Osteoblast (primary cell): Measurements from ENCODE around the gene KRT6C. TPM values are rescaled to one million over a fixed set of nuclear protein-coding genes. Genes with fewer than 3 reads are reported as not detected.

Source experiments
- DNase-seq: peaks from one replicate; pipeline ENCODE4 v3.0.0; 2011; ENCODE audit warnings: low spot score, mixed read lengths; ENCODE audit not compliant: insufficient read length; ENCODE audit errors: missing footprints
- H2AFZ ChIP-seq: 2 replicates; pipeline ENCODE4 v1.6.0; 2011; ENCODE audit warnings: mild to moderate bottlenecking, low read length
- H3K27ac ChIP-seq: 2 replicates; pipeline ENCODE4 v1.5.1; 2011; ENCODE audit warnings: mild to moderate bottlenecking, low read depth, low read length, moderate library complexity
- H3K27me3 ChIP-seq: 2 replicates; pipeline ENCODE4 v1.6.0; 2012; ENCODE audit warnings: mild to moderate bottlenecking, control low read depth, inconsistent platforms, low read length, moderate library complexity; ENCODE audit not compliant: insufficient read depth
- H3K36me3 ChIP-seq: 2 replicates; pipeline ENCODE4 v1.5.1; 2011; ENCODE audit warnings: mild to moderate bottlenecking, low read length, control low read depth, moderate library complexity; ENCODE audit not compliant: insufficient read depth
- H3K4me1 ChIP-seq: 2 replicates; pipeline ENCODE4 v1.5.1; 2011; ENCODE audit warnings: mild to moderate bottlenecking, low read length, control low read depth, moderate library complexity; ENCODE audit not compliant: insufficient read depth
- H3K4me2 ChIP-seq: 2 replicates; pipeline ENCODE4 v1.6.0; 2011; ENCODE audit warnings: mild to moderate bottlenecking, low read length; ENCODE audit not compliant: insufficient read depth
- H3K4me3 ChIP-seq: fragments of 200-600 bp; sonication (generic); 3 replicates; pipeline ENCODE4 v1.5.1; 2012; ENCODE audit warnings: mild to moderate bottlenecking, low read length, inconsistent platforms; ENCODE audit not compliant: insufficient read depth
- H3K79me2 ChIP-seq: 2 replicates; pipeline ENCODE4 v1.6.0; 2012; ENCODE audit warnings: mild to moderate bottlenecking, low read length, control low read depth, inconsistent platforms; ENCODE audit not compliant: insufficient read depth
- H3K9me3 ChIP-seq: 2 replicates; pipeline ENCODE4 v1.5.1; 2011; ENCODE audit warnings: low read depth, low read length, control low read depth
- H4K20me1 ChIP-seq: 2 replicates; pipeline ENCODE4 v1.6.0; 2012; ENCODE audit warnings: mild to moderate bottlenecking, low read length, control low read depth; ENCODE audit not compliant: insufficient read depth
- CTCF ChIP-seq: IDR thresholded peaks from 2 replicates; pipeline ENCODE4 v1.5.1; 2011; ENCODE audit warnings: mild to moderate bottlenecking, low read depth, low read length, moderate library complexity; ENCODE audit errors: extremely low read depth
- total RNA-seq: library from RNA; depleted of rRNA; stranded (reverse); fragments of >200 nt; gene quantifications from 2 replicates; pipeline ENCODE4 v1.2.3, GENCODE V29; 2012

The KRT6C gene
- total RNA-seq, 1 donor, result not detected

GRCh38 chr12:52439420-52439819 is 34.2 kb downstream of the KRT6C start:
- Histone ChIP-seq H4K20me1 (no peaks in the 10 kb centered on the region), H2AFZ (no peak overlapping the region), H3K4me2 (no peak overlapping the region), H3K79me2 (no peaks in the 10 kb centered on the region), H3K27me3 (no peaks in the 10 kb centered on the region), H3K9me3 (no peaks in the 10 kb centered on the region), H3K27ac (no peak overlapping the region), H3K4me1 (peaks cover 39% of the 10 kb centered on the region), H3K4me3 (no peak overlapping the region), H3K36me3 (no peaks in the 10 kb centered on the region)
- TF ChIP-seq CTCF, result no peak
- DNase-seq, result no peak

- no peaks in the 10 kb centered on the region for H4K20me1 ChIP-seq
- H3K4me1 ChIP-seq, result peaks cover 36% of the 10 kb centered on the region
- H3K27me3 ChIP-seq, result no peaks in the 10 kb centered on the region
- no peak overlapping the region for H3K4me2 ChIP-seq
- no peaks in the 10 kb centered on the region for H3K79me2 ChIP-seq
- no peak overlapping the region for H3K4me3 ChIP-seq
- H3K27ac ChIP-seq, result no peak overlapping the region
- no peak for TF ChIP-seq CTCF
- no peaks in the 10 kb centered on the region for H3K9me3 ChIP-seq
- DNase-seq, result no peak
- no peaks in the 10 kb centered on the region for H3K36me3 ChIP-seq
- H2AFZ ChIP-seq, result no peak overlapping the region
Observed at GRCh38 chr12:52438305-52439301, 35.0 kb downstream of the KRT6C start.

GRCh38 chr12:52437508-52437907 is 36.1 kb downstream of the KRT6C start:
- Histone ChIP-seq H3K4me3 (no peak overlapping the region), H3K4me2 (no peak overlapping the region), H3K79me2 (no peaks in the 10 kb centered on the region), H3K36me3 (no peaks in the 10 kb centered on the region), H3K4me1 (peaks cover 26% of the 10 kb centered on the region), H2AFZ (no peak overlapping the region), H3K27ac (no peak overlapping the region), H3K27me3 (peaks cover 10% of the 10 kb centered on the region), H4K20me1 (no peaks in the 10 kb centered on the region), H3K9me3 (no peaks in the 10 kb centered on the region)
- no peak for DNase-seq
- no peak for TF ChIP-seq CTCF

- Histone ChIP-seq H3K4me1 (peaks cover 20% of the 10 kb centered on the region), H3K27me3 (peaks cover 15% of the 10 kb centered on the region), H4K20me1 (no peaks in the 10 kb centered on the region), H2AFZ (no peak overlapping the region), H3K4me3 (no peak overlapping the region), H3K4me2 (no peak overlapping the region), H3K27ac (no peak overlapping the region), H3K79me2 (no peaks in the 10 kb centered on the region), H3K9me3 (no peaks in the 10 kb centered on the region), H3K36me3 (no peaks in the 10 kb centered on the region)
- no peak for DNase-seq
- no peak for TF ChIP-seq CTCF
Observed at GRCh38 chr12:52436828-52437474, 36.7 kb downstream of the KRT6C start.
